Gastroesophageal sphincter (tissue), 3 donors: Measurements from ENCODE around the gene ADGRG1.

Experiments used
- CTCF ChIP-seq, 4 experiments: fragments of 200-600 bp in 2 of 4; fragments of 450-650 bp in 2 of 4; sonication (generic) in 1 of 4; IDR thresholded peaks; one replicate each; pipeline ENCODE4 v1.5.1; 2017 to 2019; ENCODE audit warnings: antibody characterized with exemption in 4 of 4, mild to moderate bottlenecking in 2 of 4, moderate library complexity in 2 of 4
- EP300 ChIP-seq: sonication (generic); formaldehyde crosslinking; IDR thresholded peaks from one replicate; pipeline ENCODE4 v1.6.1; 2017; ENCODE audit warnings: antibody characterized with exemption, mild to moderate bottlenecking
- POLR2A ChIP-seq, 2 donors: fragments of 450-650 bp; IDR thresholded peaks; one replicate each; pipeline ENCODE4 v1.6.1; 2017; ENCODE audit warnings: antibody characterized with exemption in 2 of 2, mild to moderate bottlenecking in 2 of 2, moderate library complexity in 1 of 2
- POLR2AphosphoS5 ChIP-seq: sonication (generic); formaldehyde crosslinking; IDR thresholded peaks from one replicate; pipeline ENCODE4 v1.6.1; 2017; ENCODE audit warnings: antibody characterized with exemption

- TF ChIP-seq CTCF (IDR thresholded peaks at IDR 0.05) (no peak), POLR2AphosphoS5 (no peak), POLR2A (IDR thresholded peaks at IDR 0.05) (no peak), EP300 (no peak)
These were observed 4.3 kb upstream of the ADGRG1 start for GRCh38 chr16:57624044-57624688.
